GM20431 (cell line): Measurements from ENCODE around the gene DCHS2.

Experiments used
- in situ Hi-C: fragments of 300-500 bp; cut with MseI, MboI; formaldehyde crosslinking; loops from one replicate; pipeline ENCODE4 v1.15.0; 2020; ENCODE audit warnings: low sequenced_read_pairs; ENCODE audit not compliant: unreplicated experiment

The DCHS2 gene

DNA sequence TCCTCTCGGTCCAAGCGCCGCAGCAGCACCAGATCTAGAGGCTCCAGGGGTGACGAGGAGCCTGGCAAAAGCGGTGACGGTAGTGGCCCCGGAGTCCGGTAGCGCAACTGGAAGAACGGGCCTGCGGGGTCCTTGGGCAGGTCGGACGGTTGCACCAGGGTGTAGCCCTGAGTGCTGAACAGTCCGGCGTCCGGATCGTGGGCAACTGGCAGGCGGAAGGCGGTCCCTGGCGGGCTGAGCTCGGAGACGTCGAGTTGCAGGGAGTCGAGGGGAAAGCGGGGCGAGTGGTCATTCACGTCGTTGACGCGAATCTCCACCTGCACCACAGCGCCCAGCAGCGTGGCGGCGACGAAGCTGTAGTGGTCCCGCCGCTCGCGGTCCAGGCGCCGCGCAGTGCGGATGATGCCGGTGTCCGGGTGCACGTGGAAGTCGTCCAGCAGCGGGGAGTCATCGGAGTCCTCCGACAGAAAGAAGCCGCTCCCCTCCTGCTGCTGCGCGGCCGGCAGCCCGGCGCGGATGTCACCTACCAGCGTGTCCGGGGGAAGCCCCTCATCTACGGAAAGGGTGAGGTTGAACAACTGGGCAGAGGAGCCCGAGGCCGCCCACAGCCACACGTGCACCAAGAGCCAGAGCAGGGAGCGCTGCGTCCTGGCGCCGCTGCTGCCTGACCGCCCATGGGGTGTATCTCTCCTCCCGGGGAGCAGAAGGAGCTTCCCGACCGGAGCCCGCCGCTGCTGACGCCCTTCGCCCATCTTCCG is 837 bp downstream of the DCHS2 start:
- in situ Hi-C loops: no loop called here

DNA sequence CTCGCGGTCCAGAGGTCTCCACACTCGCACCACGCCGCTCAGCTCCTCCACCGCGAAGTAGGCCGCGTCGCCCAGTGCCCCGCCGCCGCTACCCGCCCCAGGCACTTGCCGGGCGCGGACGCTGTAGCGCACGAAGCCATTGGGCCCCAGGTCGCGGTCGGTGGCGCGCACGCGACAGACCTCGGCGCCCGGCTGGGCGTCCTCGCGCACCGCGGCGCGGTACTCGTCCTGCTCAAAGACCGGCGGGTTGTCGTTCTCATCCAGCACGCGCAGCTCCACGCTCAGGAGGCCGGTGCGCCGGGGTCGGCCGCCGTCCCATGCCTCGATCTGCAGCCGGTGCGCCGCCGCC is 1.4 kb downstream of the DCHS2 start:
- in situ Hi-C loops: no loop called here

DNA sequence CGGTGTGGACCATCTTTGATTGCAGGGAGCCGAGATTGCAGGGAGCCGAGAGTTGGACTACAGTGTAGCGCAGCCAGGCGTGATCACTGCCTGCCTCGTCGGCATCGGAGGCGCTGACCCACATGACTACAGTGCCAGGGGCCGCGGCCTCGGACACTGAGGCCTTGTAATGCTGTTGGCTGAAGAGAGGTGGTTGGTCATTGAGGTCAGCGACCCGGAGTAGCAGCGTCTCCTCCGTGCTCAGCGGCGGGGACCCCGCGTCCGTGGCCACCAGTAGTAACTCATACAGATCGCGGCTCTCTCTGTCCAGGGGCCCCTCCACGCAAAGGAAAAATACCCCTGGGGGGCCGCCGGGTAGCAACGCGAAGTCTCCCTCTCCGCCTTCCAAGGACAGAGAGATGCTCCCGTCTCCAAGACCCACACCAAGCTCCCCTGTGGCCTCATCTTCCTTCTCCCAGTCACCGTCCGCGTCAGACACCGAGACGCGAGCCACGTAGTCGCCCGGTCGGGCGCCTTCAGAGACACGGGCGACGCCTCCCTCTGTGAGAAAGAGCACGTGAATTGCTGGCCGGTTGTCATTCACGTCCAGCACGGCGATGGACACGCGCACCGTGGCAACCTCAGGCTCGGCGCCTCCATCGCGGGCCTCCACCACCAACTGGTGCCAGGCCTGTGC is 1.9 kb downstream of the DCHS2 start:
- in situ Hi-C loops: no loop called here

DNA sequence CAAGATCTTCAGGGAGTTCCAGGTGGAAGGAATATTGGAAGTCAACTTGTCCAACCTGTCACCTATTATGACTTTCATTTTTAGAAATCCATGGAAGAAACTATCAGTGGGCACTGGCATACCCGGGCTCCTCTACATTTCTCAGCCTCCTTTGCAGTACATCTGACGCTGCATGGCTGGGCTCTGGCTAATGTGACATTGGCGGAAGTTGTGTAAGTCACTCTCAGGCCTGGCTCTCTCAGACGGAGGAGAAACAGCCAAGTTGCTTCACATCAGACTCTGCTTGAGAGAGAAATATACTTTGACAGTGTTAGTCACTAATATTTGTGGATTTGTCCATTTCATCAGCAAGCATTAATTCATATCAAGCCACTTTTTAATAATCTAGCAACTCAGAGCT is 4.5 kb downstream of the DCHS2 start:
- in situ Hi-C loops: no loop called here

DNA sequence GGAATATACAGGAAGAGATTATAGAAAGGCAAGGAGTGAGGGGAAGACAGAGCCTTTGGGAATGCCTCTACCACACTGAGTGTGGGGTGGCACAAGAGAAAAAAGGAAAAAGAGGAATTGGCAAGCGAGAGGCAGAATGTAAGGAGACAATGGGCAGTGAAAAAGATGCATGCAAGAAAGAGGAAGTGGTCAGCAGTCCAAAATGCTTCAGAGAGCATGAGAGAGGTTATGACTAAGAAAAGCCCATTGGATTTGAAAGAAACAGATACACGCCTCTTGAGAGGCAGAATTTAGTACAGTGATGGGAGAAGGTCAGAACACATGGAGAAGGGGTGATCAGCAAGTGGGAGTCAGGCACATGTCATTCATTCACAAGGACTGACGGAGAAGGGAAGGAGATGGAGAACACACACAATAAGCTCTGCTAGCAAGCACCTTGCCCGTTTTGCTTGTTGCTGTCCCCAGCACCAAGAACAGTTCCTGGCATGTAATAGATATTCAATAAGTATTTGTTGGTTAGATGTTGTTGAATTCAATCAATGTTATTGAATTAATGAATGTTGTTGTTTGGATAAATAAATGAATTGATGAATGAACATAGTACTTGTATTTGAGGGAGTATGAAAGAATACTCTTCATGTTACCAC is 6.3 kb downstream of the DCHS2 start:
- in situ Hi-C loops: no loop called here

DNA sequence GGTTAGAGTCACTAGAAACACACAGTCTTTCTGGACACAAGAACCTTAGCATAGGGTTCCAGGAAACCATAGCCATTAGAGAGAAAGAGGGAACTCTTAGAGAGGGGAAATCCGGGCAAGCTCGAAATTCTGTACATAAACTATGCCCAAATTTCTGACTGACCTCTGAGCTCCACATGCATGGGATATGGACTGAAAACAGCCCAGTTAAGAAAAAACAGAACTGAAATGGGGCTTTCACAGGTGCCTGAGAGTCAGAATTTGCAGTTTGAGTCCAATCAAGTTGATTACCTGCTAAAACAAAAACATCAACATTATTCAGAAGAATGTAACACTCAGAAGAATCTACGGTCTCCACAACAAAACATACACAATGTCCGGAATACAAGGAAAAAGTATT is 13.1 kb downstream of the DCHS2 start:
- in situ Hi-C loops: no loop called here

DNA sequence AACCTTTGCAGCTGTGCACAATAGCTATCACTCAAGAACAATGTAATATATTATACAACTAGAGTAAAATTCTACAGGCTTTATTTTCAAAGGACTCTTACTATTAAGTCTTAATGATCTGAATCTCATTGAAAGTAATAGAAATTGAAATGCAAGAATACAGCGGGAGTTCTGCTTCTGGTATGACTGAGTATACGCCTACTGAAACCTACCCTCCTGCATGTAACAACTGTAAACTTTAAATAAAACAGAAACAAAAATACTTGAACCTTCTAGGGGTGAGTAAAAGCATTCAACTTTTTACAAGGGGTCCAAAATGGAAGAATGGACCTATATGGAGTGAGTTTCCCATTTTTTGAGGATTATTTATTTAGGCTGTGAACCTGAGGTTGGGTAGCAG is 13.5 kb downstream of the DCHS2 start:
- in situ Hi-C loops: no loop called here

DNA sequence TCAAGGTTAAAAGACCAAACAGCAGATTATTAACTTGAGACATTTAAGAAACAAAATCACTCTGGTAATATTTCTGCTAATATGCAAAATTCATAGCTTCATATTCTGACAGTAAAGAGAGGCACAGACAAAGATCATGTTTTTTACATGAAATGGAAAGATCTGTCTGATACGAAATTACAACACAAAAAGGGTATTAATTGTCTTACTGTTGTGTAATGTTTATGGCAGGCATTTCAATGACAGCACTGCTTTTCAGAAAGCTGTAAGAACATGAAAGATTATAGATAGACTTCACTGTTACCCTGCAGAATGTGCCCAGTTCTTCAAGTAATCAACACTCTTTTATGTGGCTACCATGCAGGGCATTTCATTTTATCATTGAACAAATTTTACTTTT is 15.4 kb downstream of the DCHS2 start:
- in situ Hi-C loops: no loop called here

DNA sequence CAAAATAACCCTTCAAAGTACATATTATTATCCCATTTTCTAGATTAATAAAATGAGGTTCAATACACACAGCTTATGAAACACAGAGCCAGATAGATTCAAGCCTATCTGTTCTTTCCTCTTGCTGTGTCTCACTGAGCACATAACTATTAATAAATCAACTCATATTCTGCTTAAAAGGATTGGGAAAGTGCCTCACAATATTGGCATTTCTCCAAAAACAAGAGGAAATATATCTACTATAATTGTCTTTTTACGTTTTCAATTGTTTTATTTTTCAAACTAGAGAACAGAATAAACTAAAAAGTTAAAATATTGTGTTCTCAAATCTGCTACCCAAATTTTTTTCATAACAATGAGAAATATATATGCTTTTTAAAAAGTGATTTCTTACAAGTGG is 15.8 kb downstream of the DCHS2 start:
- in situ Hi-C loops: no loop called here

DNA sequence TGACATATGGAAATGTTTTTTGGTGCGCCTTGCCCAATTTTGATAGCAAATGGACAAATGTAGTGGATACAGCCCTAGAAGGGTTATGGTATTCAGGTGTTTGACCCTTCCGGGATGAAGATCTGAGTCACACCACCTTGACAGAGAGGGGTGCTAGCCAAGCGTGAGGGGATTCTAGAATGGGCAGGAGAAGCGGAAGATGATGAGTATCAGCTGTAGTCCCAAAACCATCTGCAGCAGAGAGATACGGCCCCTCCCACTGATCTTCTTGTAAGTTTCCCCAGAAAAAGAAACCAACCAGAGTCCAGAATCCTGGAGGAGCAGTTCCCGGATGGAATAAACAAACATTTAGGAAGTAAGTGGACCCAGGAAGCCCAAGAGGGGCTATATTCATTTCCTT is 18.1 kb downstream of the DCHS2 start:
- in situ Hi-C loops: no loop called here

DNA sequence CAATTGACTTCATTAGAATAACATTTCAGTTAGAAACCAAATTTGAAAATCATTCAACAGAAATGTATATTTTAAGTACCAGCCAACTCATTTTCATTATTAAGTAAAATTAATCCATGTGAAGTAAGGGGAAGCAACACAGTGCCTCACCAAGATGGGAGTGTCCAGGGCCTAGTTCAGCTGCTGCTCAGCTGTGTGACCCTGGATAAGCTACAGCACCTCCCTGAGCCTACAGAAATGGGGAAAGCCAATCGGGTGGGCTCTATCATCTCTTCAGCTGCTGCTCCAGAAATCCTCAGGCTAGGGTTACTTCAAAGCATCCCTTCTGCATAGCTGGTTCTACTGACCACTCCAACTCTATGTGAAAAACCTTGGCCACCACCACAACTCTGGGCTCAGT is 18.7 kb downstream of the DCHS2 start:
- in situ Hi-C loops: no loop called here

DNA sequence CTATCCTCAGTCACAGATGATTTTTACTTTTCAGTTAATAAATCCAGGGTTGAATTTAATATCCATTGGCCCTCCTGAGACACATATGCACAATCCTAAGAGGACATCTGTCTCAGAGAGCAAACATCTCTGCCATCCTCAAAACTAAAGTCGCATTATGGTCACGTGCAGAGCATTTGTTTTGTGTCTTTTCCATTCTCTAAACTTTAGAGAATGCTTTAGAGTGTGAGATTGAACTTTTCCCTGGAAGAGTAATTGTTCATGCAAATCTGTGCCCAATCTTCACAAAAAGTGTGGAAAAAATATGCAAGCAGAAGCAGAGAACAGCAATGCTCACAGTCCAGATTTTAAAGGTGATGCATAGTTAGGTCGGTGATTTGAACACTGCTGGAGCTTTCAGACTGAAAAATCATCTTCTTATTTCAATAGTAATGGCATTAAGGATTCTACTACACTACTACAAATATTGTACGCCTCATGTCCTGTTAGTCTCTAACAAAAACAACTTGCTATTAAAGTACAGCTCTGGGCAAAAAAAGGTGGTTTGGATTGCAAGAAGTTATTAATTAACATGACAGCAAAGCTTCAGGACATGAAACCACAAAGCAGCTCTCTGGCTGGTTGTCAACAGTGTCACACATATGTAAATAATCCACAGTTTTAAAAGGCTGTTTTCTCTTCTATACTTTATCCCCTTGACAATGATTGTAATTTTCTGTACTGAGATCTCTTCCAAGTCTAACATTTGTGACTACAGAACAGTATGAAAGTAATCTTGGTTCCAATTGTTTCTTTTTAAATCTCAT is 19.9 kb downstream of the DCHS2 start:
- in situ Hi-C loops: no loop called here

DNA sequence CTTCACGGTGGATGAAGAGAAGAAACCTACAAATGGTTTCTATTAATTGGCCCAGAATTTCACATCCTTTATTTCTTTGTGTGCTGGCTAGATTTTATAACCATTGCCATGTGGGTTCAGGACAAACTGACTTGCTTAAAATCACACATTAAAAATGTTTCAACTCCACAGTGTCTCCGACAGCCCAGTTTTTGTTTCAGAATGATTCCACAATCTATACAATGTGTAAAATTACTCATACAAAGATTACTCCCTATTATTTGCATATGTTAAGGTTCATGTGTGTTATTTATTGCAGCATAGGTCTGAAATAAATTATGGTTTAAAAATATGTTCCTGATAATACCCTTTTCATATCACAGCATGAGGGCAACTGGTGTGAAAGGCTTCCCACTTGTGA is 20.6 kb downstream of the DCHS2 start:
- in situ Hi-C loops: no loop called here

DNA sequence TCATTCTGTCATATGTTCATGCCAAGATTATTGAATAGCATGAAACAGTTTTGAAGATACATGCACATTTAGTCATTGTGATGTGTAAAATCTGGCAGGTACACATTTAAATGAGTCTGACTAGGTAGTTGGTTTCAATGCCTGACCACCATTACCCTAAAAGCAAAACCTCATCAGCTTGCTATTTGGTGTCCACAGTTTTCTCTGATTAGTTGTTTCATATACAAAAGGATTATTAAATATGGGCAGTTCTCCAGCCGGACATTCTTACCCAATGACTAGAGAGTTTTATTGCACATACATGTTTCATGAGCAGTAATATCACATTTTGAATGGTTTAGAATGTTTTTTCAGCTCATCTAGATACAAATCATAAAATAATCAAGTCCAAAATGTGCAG is 23.7 kb downstream of the DCHS2 start:
- in situ Hi-C loops: no loop called here

DNA sequence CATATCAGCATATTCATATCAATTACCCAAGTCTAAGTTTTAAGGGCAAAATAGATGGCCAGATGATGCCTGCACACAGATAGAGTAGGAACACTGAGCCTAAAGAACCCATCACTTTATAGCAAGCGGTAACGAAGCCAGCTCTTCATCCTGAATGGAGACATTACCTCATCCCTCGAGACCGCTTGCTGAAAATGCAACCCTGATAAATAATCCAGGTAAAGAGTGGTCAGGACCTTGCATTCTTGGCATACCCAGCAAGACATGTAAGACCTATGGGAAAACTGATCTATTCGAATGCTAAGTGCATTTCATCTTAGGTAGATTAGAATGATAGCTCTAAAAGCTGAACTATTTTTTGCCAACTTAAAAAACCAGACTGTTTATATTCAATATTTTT is 25.3 kb downstream of the DCHS2 start:
- in situ Hi-C loops: no loop called here

DNA sequence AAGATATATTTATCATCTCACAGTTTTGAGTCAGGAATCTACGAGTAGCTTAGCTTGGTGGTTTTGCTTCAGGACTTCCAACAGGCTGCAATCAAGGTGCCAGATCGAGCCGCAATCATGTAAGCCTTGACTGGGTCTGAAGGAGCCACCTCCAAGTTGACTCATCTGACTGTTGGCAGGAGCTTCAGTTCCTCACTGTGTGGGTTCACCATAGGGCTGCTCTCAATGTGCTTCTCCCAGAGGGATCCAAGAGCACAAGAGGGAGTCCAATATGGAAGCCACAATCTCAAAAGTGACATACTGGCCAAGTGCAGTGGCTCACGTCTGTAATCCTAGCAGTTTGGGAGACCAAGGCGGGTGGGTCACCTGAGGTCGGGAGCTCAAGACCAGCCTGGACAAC is 26.5 kb downstream of the DCHS2 start:
- in situ Hi-C loops: no loop called here

DNA sequence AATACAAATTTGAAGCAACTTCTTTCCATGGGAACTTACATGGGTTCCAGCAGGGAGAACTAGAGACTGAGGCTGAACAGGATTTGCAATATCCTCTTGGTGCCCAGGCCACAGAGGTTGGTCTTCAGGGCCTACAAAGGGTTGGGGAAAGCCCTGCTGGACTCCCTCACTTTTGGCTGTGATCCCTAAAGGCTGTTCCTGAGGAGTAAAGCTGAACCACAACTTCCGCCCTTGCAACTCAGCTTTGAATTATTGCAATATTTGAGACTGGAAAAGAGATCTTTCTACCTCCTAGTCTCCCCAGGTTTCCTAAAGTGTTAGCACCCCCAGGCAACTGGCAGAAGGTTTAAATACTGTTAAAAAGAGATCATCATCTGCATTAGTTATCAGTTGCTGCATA is 26.9 kb downstream of the DCHS2 start:
- in situ Hi-C loops: no loop called here

DNA sequence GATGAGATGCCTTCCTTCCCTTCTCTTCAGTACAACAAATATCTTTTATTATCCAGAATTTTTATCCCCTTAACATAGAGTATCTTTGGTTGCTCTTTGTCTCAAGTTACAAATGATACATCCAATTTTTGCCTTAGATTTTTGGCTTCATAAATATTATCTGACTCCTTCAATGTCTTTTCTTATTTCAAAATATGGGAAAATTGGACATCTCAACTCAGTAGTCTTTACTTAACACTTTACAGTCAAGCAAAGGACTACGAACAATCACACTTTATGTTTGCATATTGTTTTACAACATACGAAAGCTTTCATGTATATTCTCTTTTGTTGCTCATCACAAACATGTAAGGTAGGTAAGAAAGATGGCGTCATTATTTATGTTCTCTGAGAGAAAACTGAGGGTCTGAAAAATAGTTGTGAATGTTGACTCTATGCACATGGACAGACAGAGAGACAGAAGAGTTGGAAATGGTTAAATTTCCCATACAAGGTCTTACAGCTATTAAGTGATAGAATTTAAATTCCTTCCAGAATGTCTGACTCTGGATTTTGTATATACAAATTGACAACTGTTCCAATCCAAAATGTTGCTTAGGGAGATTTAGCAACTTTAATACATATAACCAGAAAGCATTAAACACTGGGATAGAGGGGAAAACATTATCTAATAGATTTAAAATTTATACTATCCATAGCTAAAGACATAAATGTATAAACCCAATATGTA is 29.4 kb downstream of the DCHS2 start:
- in situ Hi-C loops: no loop called here

DNA sequence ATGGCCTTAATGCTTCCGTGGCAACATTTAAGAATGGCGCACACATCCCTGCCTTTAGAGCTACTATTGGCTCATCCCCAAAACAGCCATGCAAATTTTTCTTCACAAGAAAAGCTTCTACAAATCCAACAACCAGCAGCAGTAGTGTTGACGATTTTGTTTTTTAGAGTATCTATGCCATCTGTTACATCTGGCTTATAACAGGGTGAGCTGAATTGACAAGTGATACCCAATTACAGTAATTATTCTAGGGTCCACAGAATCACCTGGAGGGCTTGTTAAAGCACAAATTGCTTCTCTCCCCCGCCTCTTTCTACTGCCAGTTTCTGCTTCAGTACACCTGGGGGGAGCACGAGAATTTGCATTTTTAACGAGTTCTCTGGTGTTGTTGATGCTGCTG is 34.1 kb downstream of the DCHS2 start:
- in situ Hi-C loops: no loop called here

DNA sequence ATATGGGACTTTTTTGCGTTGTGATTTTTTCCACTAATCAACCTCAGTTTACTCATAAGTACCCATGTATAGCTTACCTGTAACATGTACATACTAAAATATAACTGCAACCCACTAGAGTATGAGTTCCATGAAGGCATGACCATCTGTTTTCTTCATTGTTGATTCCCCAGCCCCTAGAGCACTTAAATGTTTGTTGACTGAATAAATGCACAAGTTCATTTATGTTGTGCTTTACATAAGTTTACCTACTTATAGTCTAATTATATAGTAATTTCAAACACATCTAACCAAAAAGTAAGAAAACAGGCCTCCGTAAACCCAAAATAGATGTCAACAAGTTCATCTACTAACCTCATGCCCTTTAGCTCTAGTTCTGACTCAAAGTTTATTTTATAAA is 34.7 kb downstream of the DCHS2 start:
- in situ Hi-C loops: no loop called here
